Testis (tissue), 3 donors: ENCODE results near the gene WDR76. TPM values are rescaled to one million over a fixed set of nuclear protein-coding genes. Genes with fewer than 3 reads are reported as not detected.
"Not testable (repeated sequence)": the region's sequence is repeated elsewhere in the genome, so short reads cannot be mapped to it uniquely, and the experiment has no call there.

ENCODE experiments used
- DNase-seq: peaks from one replicate; pipeline ENCODE4 v3.0.0-alpha.2; 2019
- H3K27ac ChIP-seq, 2 donors: fragments of 200-600 bp; sonication (generic); one replicate each; pipeline ENCODE4 v1.5.1; 2019
- H3K27me3 ChIP-seq: fragments of 200-600 bp; sonication (generic); one replicate; pipeline ENCODE4 v1.5.1; 2019
- H3K36me3 ChIP-seq: fragments of 200-600 bp; sonication (generic); one replicate; pipeline ENCODE4 v1.5.1; 2017; ENCODE audit warnings: low read depth; ENCODE audit errors: missing control alignments
- H3K4me1 ChIP-seq: fragments of 200-600 bp; sonication (generic); one replicate; pipeline ENCODE4 v1.5.1; 2019
- H3K4me3 ChIP-seq, 2 donors: fragments of 200-600 bp; sonication (generic); one replicate each; pipeline ENCODE4 v1.5.1; 2017 to 2019
- H3K9me3 ChIP-seq: fragments of 200-600 bp; sonication (generic); one replicate; pipeline ENCODE4 v1.5.1; 2017
- CTCF ChIP-seq, 3 experiments: fragments of 450-650 bp in 2 of 3; fragments of 200-600 bp in 1 of 3; sonication (generic) in 1 of 3; IDR thresholded peaks; one replicate each; pipeline ENCODE4 v1.5.1; 2016 to 2019; ENCODE audit warnings: antibody characterized with exemption in 3 of 3, mild to moderate bottlenecking in 2 of 3, moderate library complexity in 1 of 3
- POLR2A ChIP-seq: fragments of 450-650 bp; IDR thresholded peaks from one replicate; pipeline ENCODE4 v1.6.1; 2017; ENCODE audit warnings: antibody characterized with exemption, mild to moderate bottlenecking, moderate library complexity
- WGBS, 2 donors: methylation state at CpG; one replicate each; pipeline ENCODE4 v1.1.5; 2018; 5-methylcytosine and 5-hydroxymethylcytosine counted together
- intact Hi-C: fragments of 100-400 bp; cut with DNase I; formaldehyde crosslinking; loops from one replicate; pipeline ENCODE4 v1.15.1; 2023; ENCODE audit warnings: low total_unique reads
- polyA plus RNA-seq: library from polyadenylated mRNA; stranded (reverse); fragments of 350-450 nt; fragmentation: Illumina TruSeq; extraction: RNeasy Lipid Tissue Mini Kit (QIAGEN cat#74804); gene quantifications from one replicate; pipeline ENCODE4 v1.2.3, GENCODE V29; 2014; ENCODE audit warnings: low read depth, low replicate concordance; ENCODE audit not compliant: insufficient read depth
- total RNA-seq, 2 donors: library from RNA; depleted of rRNA; stranded (reverse); fragments of >200 nt; gene quantifications; one replicate each; pipeline ENCODE4 v1.2.3, GENCODE V29; 2016

WDR76 gene
- total and polyA plus RNA-seq, 3 donors from 2014 or later, result 7.9 to 16.9 (median 9.5) TPM

- H3K4me3 ChIP-seq, H3K27me3 ChIP-seq, intact Hi-C loops, H3K27ac ChIP-seq, DNase-seq, H3K9me3 ChIP-seq, H3K36me3 ChIP-seq, H3K4me1 ChIP-seq: not testable (repeated sequence)
- 92 to 95% methylated on average over 14 of the region's 14 CpGs for WGBS, 2 donors
Measured at GRCh38 chr15:43831519-43832052, 4.8 kb downstream of the WDR76 start.

GRCh38 chr15:43832485-43832884, 5.7 kb downstream of the WDR76 start:
- H3K36me3 ChIP-seq, H3K4me3 ChIP-seq, intact Hi-C loops, H3K4me1 ChIP-seq, H3K27me3 ChIP-seq, H3K27ac ChIP-seq, H3K9me3 ChIP-seq, DNase-seq: not testable (repeated sequence)
- 89 to 91% methylated on average over 6 of the region's 6 CpGs for WGBS, 2 donors

- Histone ChIP-seq H3K4me3 (no peak overlapping the region), H3K27ac (no peak overlapping the region), H3K27me3 (no peaks in the 10 kb centered on the region), H3K9me3 (no peaks in the 10 kb centered on the region), H3K4me1 (no peaks in the 10 kb centered on the region), H3K36me3 (no peaks in the 10 kb centered on the region)
- intact Hi-C loops, result no loop called here
- TF ChIP-seq POLR2A, result no peak
- DNase-seq, result no peak
Measured at GRCh38 chr15:43845421-43845820, 18.6 kb downstream of the WDR76 start.

- TF ChIP-seq CTCF (IDR thresholded peaks at IDR 0.05) (no peak), POLR2A (no peak)
- H3K36me3 ChIP-seq, result no peaks in the 10 kb centered on the region
- intact Hi-C loops, result no loop called here
- no peaks in the 10 kb centered on the region for H3K9me3 ChIP-seq
- H3K4me1 ChIP-seq, result no peaks in the 10 kb centered on the region
- no peak overlapping the region for H3K27ac ChIP-seq
- no peaks in the 10 kb centered on the region for H3K27me3 ChIP-seq
- no peak for DNase-seq
- no peak overlapping the region for H3K4me3 ChIP-seq
- 95 to 96% methylated on average over 3 of the region's 3 CpGs for WGBS, 2 donors
Measured at GRCh38 chr15:43851251-43851650, 24.4 kb downstream of the WDR76 start.

GRCh38 chr15:43852607-43853006, 25.8 kb downstream of the WDR76 start:
- no peak overlapping the region for H3K27ac ChIP-seq
- intact Hi-C loops, result no loop called here

GRCh38 chr15:43854801-43855200, 28.0 kb downstream of the WDR76 start:
- TF ChIP-seq CTCF (IDR thresholded peaks at IDR 0.05), result no peak
- no peak for TF ChIP-seq POLR2A

More at GRCh38 chr15:43852607-43853006, 25.8 kb downstream of the WDR76 start:
- Histone ChIP-seq H3K4me1 (no peaks in the 10 kb centered on the region), H3K27me3 (no peaks in the 10 kb centered on the region), H3K36me3 (no peaks in the 10 kb centered on the region), H3K9me3 (no peaks in the 10 kb centered on the region), H3K4me3 (no peak overlapping the region)
- DNase-seq, result no peak
- TF ChIP-seq CTCF (IDR thresholded peaks at IDR 0.05), result no peak
- no peak for TF ChIP-seq POLR2A
- WGBS, 2 donors, result 93 to 94% methylated on average over 4 of the region's 4 CpGs

More at GRCh38 chr15:43854801-43855200, 28.0 kb downstream of the WDR76 start:
- Histone ChIP-seq H3K4me3 (no peak overlapping the region), H3K4me1 (no peaks in the 10 kb centered on the region), H3K9me3 (no peaks in the 10 kb centered on the region), H3K27ac (no peak overlapping the region), H3K27me3 (no peaks in the 10 kb centered on the region), H3K36me3 (no peaks in the 10 kb centered on the region)
- DNase-seq, result no peak
- 88 to 95% methylated on average over 6 of the region's 6 CpGs for whole genome bisulfite sequencing, 2 donors
- intact Hi-C loops, result no loop called here
